Measurements from ENCODE around the gene EMD.

EMD gene

DNA sequence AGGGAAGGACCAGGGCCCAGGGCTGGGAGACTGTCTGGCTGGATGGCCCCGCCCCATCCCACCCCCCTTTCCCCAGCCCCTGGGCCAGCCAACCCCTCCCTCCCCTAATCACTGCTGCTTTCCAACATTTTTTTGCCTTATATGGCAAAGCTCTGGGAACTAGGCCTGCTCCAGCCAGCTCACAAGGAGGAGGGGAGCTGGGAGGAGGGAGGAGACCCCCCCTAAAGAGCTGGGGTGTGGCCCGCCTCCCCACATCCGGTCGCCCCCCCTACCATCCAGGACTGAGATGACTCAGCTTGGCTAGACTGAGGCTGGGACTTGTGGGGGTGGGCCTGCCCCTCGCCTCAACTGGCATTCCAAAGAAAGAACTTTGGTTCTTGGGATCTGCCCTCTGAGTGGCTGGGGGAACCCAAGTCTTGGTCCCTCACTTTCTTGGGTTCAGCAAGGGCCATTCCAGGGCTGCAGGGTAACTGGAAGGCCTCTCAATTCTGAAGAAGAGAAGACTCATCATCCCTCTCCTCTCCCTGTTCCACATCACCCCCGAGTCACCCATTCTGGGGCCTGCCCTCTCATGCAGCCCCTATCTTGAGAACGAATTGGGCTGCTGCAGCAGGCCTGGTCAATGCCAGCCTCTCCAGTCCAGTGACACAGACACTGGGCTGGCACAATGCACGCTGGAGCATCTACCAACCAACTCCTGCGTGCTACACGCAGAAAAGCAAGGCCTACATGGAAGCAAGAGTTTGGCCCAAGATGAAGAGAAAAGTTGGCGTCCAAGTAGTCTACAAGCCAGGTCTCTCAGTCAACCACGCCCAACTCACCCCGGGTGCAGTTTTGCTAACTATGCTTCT, 9.4 kb upstream of the EMD start:
- TF ChIP-seq, protein P1, sequence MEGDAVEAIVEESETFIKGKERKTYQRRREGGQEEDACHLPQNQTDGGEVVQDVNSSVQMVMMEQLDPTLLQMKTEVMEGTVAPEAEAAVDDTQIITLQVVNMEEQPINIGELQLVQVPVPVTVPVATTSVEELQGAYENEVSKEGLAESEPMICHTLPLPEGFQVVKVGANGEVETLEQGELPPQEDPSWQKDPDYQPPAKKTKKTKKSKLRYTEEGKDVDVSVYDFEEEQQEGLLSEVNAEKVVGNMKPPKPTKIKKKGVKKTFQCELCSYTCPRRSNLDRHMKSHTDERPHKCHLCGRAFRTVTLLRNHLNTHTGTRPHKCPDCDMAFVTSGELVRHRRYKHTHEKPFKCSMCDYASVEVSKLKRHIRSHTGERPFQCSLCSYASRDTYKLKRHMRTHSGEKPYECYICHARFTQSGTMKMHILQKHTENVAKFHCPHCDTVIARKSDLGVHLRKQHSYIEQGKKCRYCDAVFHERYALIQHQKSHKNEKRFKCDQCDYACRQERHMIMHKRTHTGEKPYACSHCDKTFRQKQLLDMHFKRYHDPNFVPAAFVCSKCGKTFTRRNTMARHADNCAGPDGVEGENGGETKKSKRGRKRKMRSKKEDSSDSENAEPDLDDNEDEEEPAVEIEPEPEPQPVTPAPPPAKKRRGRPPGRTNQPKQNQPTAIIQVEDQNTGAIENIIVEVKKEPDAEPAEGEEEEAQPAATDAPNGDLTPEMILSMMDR (IDR thresholded peaks at IDR 0.05; ENCODE audit: low read depth, low read length, poor library complexity, severe bottlenecking) = no peak
- no peak for TF ChIP-seq EZH2phosphoT487 (IDR thresholded peaks at IDR 0.05; ENCODE audit: borderline replicate concordance, low read length)
- H4K20me1 ChIP-seq (ENCODE audit: control insufficient read depth, insufficient read depth, low read depth, low read length) = no peaks in the 10 kb centered on the region
- peaks cover 30% of the 10 kb centered on the region for H3K79me2 ChIP-seq (ENCODE audit: control insufficient read depth, low read length)
- H3K4me1 ChIP-seq (ENCODE audit: control insufficient read depth, low read length) = peaks cover 44% of the 10 kb centered on the region
- H3F3A ChIP-seq (ENCODE audit: control insufficient read depth, insufficient read depth) = no peaks in the 10 kb centered on the region
- H3K9me2 ChIP-seq (replicated peaks; ENCODE audit: control insufficient read depth, low read length) = no peaks in the 10 kb centered on the region
- no peaks in the 10 kb centered on the region for H3K9me3 ChIP-seq (ENCODE audit: control insufficient read depth, insufficient read depth, low read length)
- H3K27me3 ChIP-seq (ENCODE audit: control insufficient read depth, low read length) = peaks cover 8% of the 10 kb centered on the region; the same call in 1 of the 2 replicates
- H3K4me2 ChIP-seq (ENCODE audit: low read length) = peak overlapping the region; percentile 93
- peak overlapping the region; percentile 87 for H3K4me3 ChIP-seq (ENCODE audit: low read length)
- H3K27ac ChIP-seq (ENCODE audit: low read depth, low read length) = peak overlapping the region; percentile 46
- H3K36me3 ChIP-seq (ENCODE audit: control insufficient read depth, low read length) = peaks cover 4% of the 10 kb centered on the region

- Histone ChIP-seq H4K20me1 (ENCODE audit: control insufficient read depth, insufficient read depth, low read depth, low read length) (no peaks in the 10 kb centered on the region), H3K27me3 (ENCODE audit: control insufficient read depth, low read length) (peaks cover 8% of the 10 kb centered on the region; the same call in 1 of the 2 replicates), H3K4me2 (ENCODE audit: low read length) (peak overlapping the region; percentile 93), H3K4me1 (ENCODE audit: control insufficient read depth, low read length) (peaks cover 52% of the 10 kb centered on the region), H3K36me3 (ENCODE audit: control insufficient read depth, low read length) (peaks cover 4% of the 10 kb centered on the region), H3K4me3 (ENCODE audit: low read length) (peak overlapping the region; percentile 87), H3K27ac (ENCODE audit: low read depth, low read length) (peak overlapping the region; percentile 46), H3K9me3 (ENCODE audit: control insufficient read depth, insufficient read depth, low read length) (no peaks in the 10 kb centered on the region), H3F3A (ENCODE audit: control insufficient read depth, insufficient read depth) (no peaks in the 10 kb centered on the region), H3K79me2 (ENCODE audit: control insufficient read depth, low read length) (peaks cover 30% of the 10 kb centered on the region), H3K9me2 (replicated peaks; ENCODE audit: control insufficient read depth, low read length) (no peaks in the 10 kb centered on the region)
- TF ChIP-seq, protein P1 (IDR thresholded peaks at IDR 0.05; ENCODE audit: low read depth, low read length, poor library complexity, severe bottlenecking) = no peak
- no peak for TF ChIP-seq EZH2phosphoT487 (IDR thresholded peaks at IDR 0.05; ENCODE audit: borderline replicate concordance, low read length)
These were observed 8.6 kb upstream of the EMD start for GRCh38 chrX:154370300-154371016.

DNA sequence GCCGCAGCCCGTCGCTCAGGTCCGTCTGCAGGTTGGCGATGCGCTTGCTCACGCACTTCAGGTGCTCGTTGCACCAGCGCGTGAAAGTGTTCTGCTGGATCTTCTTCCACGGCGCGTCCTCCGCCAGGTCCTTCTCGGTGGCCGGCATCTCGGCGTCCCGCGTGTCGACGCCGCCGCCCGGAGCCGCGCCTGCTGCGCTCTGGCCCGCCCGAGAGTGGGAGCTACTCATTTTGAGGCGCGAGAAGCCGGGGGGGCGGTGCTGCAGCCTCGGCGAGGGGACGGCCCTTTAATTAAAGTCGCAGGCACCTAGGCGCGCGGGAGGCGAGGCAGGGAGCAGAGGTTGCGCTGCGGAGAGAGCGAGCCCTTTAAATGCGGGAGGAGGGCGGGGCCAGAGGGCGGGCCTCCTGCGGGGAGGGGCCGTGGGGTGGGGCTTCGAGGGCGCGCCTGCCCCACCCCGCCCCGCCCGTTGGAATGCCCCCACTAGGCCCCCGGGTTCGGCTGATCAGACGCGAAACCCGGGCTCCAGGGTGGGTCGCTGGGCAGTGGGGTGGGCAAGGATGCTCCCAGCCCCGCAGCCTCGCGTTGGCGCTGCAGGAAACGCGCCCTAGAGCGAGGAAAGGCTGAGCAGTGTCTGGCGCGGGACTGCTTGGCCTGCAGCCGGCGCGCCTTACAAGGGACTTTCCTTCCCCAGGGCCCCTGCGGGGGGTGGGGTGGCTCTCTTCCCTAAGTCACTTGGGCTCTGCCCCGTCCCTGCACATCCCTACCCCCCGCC, 7.9 kb upstream of the EMD start:
- TF ChIP-seq, protein P1 (IDR thresholded peaks at IDR 0.05; ENCODE audit: low read depth, low read length, poor library complexity, severe bottlenecking) = no peak
- no peak for TF ChIP-seq EZH2phosphoT487 (IDR thresholded peaks at IDR 0.05; ENCODE audit: borderline replicate concordance, low read length)
- no peaks in the 10 kb centered on the region for H3K9me2 ChIP-seq (replicated peaks; ENCODE audit: control insufficient read depth, low read length)
- H3K27ac ChIP-seq (ENCODE audit: low read depth, low read length) = 0 out of 2 replicates have a peak overlapping the region, but pooled peaks have one; percentile 46
- H3K4me2 ChIP-seq (ENCODE audit: low read length) = peak overlapping the region; percentile 93
- no peaks in the 10 kb centered on the region for H3F3A ChIP-seq (ENCODE audit: control insufficient read depth, insufficient read depth)
- H3K36me3 ChIP-seq (ENCODE audit: control insufficient read depth, low read length) = peaks cover 3% of the 10 kb centered on the region
- H3K27me3 ChIP-seq (ENCODE audit: control insufficient read depth, low read length) = peaks cover 8% of the 10 kb centered on the region; the same call in 1 of the 2 replicates
- H3K4me3 ChIP-seq (ENCODE audit: low read length) = peak overlapping the region; percentile 87
- H3K4me1 ChIP-seq (ENCODE audit: control insufficient read depth, low read length) = peaks cover 53% of the 10 kb centered on the region
- H4K20me1 ChIP-seq (ENCODE audit: control insufficient read depth, insufficient read depth, low read depth, low read length) = no peaks in the 10 kb centered on the region
- no peaks in the 10 kb centered on the region for H3K9me3 ChIP-seq (ENCODE audit: control insufficient read depth, insufficient read depth, low read length)
- peaks cover 30% of the 10 kb centered on the region for H3K79me2 ChIP-seq (ENCODE audit: control insufficient read depth, low read length)
